ENCODE data around the gene DUOX2.

DNA sequence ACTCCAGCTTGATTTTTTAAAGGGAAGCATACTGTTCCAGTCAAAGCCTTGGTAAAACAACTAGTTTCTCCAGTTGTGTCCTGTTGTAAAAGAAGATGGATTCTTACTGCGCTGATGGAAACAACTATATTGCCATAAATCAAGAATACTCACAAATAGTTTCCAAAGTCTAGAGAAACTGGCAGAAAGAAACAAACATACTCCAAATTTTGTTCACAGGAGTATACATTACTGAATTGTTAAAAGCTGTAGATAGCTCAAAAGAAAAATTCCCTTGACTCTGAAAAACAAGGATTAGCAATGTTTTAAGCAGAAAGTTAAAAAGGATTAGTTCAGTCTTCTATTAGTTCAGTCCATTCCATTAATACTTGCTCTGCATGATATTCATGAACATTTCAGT is 63.4 kb downstream of the DUOX2 start:
- TF ChIP-seq, protein P1, sequence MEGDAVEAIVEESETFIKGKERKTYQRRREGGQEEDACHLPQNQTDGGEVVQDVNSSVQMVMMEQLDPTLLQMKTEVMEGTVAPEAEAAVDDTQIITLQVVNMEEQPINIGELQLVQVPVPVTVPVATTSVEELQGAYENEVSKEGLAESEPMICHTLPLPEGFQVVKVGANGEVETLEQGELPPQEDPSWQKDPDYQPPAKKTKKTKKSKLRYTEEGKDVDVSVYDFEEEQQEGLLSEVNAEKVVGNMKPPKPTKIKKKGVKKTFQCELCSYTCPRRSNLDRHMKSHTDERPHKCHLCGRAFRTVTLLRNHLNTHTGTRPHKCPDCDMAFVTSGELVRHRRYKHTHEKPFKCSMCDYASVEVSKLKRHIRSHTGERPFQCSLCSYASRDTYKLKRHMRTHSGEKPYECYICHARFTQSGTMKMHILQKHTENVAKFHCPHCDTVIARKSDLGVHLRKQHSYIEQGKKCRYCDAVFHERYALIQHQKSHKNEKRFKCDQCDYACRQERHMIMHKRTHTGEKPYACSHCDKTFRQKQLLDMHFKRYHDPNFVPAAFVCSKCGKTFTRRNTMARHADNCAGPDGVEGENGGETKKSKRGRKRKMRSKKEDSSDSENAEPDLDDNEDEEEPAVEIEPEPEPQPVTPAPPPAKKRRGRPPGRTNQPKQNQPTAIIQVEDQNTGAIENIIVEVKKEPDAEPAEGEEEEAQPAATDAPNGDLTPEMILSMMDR (IDR thresholded peaks at IDR 0.05 in 4 of 5, conservative IDR thresholded peaks at IDR 0.05 in 1 of 5) = no peak
- TF ChIP-seq POLR2A (IDR thresholded peaks at IDR 0.05) = no peak

All from gastrocnemius medialis (tissue), 4 donors.